HEK293 (cell line): ENCODE measurements around the gene DRAP1.

Experiments used
- BCL11A ChIP-seq: fragments of 450-650 bp; formaldehyde crosslinking; IDR thresholded peaks from 2 replicates; pipeline ENCODE4 v1.5.1; 2016; ENCODE audit warnings: low read depth, missing biosample characterization, missing genetic modification characterization
- GLIS2 ChIP-seq: fragments of 450-650 bp; formaldehyde crosslinking; IDR thresholded peaks from 2 replicates; pipeline ENCODE4 v1.5.1; 2016; ENCODE audit warnings: missing biosample characterization, missing genetic modification characterization
- KLF7 ChIP-seq: fragments of 450-650 bp; formaldehyde crosslinking; IDR thresholded peaks from 2 replicates; pipeline ENCODE4 v1.5.1; 2016; ENCODE audit warnings: missing biosample characterization, missing genetic modification characterization, borderline replicate concordance
- ZBTB1 ChIP-seq: fragments of 450-650 bp; formaldehyde crosslinking; IDR thresholded peaks from 2 replicates; pipeline ENCODE4 v1.5.1; 2016; ENCODE audit warnings: missing biosample characterization, missing genetic modification characterization
- ZNF10 ChIP-seq: fragments of 450-650 bp; formaldehyde crosslinking; IDR thresholded peaks from 2 replicates; pipeline ENCODE4 v1.5.1; 2017; ENCODE audit warnings: missing biosample characterization, missing genetic modification characterization
- ZNF114 ChIP-seq: fragments of 450-650 bp; formaldehyde crosslinking; IDR thresholded peaks from 2 replicates; pipeline ENCODE4 v1.5.0; 2017; ENCODE audit warnings: missing biosample characterization, missing genetic modification characterization
- ZNF132 ChIP-seq: fragments of 450-650 bp; formaldehyde crosslinking; IDR thresholded peaks from 2 replicates; pipeline ENCODE4 v1.5.1; 2017; ENCODE audit warnings: missing biosample characterization, missing genetic modification characterization, borderline replicate concordance
- ZNF138 ChIP-seq: fragments of 450-650 bp; formaldehyde crosslinking; IDR thresholded peaks from 2 replicates; pipeline ENCODE4 v1.5.1; 2016; ENCODE audit warnings: missing biosample characterization, missing genetic modification characterization, borderline replicate concordance
- ZNF174 ChIP-seq: fragments of 450-650 bp; formaldehyde crosslinking; IDR thresholded peaks from 2 replicates; pipeline ENCODE4 v1.5.0; 2017; ENCODE audit warnings: missing biosample characterization, mild to moderate bottlenecking, missing genetic modification characterization
- ZNF23 ChIP-seq: fragments of 450-650 bp; formaldehyde crosslinking; IDR thresholded peaks from 2 replicates; pipeline ENCODE4 v1.5.1; 2016; ENCODE audit warnings: missing biosample characterization, missing genetic modification characterization, borderline replicate concordance
- ZNF324 ChIP-seq: fragments of 450-650 bp; formaldehyde crosslinking; IDR thresholded peaks from 2 replicates; pipeline ENCODE4 v1.5.1; 2016; ENCODE audit warnings: missing biosample characterization, missing genetic modification characterization
- ZNF394 ChIP-seq: fragments of 450-650 bp; formaldehyde crosslinking; IDR thresholded peaks from 2 replicates; pipeline ENCODE4 v1.5.1; 2016; ENCODE audit warnings: missing biosample characterization, missing genetic modification characterization, mild to moderate bottlenecking, moderate library complexity, borderline replicate concordance
- ZNF416 ChIP-seq: fragments of 450-650 bp; formaldehyde crosslinking; IDR thresholded peaks from 2 replicates; pipeline ENCODE4 v1.5.1; 2016; ENCODE audit warnings: missing biosample characterization, missing genetic modification characterization
- ZNF423 ChIP-seq: fragments of 450-650 bp; formaldehyde crosslinking; IDR thresholded peaks from 2 replicates; pipeline ENCODE4 v1.5.1; 2016; ENCODE audit warnings: missing biosample characterization, missing genetic modification characterization
- ZNF529 ChIP-seq: fragments of 450-650 bp; formaldehyde crosslinking; IDR thresholded peaks from 2 replicates; pipeline ENCODE4 v1.5.1; 2017; ENCODE audit warnings: missing genetic modification characterization, missing biosample characterization; ENCODE audit not compliant: insufficient replicate concordance
- ZNF530 ChIP-seq: fragments of 450-650 bp; formaldehyde crosslinking; IDR thresholded peaks from 2 replicates; pipeline ENCODE4 v1.5.1; 2016; ENCODE audit warnings: low read depth, missing biosample characterization, missing genetic modification characterization
- ZNF585B ChIP-seq: fragments of 450-650 bp; formaldehyde crosslinking; IDR thresholded peaks from 2 replicates; pipeline ENCODE4 v1.5.1; 2016; ENCODE audit warnings: missing biosample characterization, missing genetic modification characterization
- ZNF596 ChIP-seq: fragments of 450-650 bp; IDR thresholded peaks from 2 replicates; pipeline ENCODE4 v1.5.0; 2018; ENCODE audit warnings: missing biosample characterization, mild to moderate bottlenecking, missing genetic modification characterization, moderate library complexity
- ZNF701 ChIP-seq: fragments of 450-650 bp; formaldehyde crosslinking; IDR thresholded peaks from 2 replicates; pipeline ENCODE4 v1.5.1; 2016; ENCODE audit warnings: missing biosample characterization, missing genetic modification characterization
- ZNF707 ChIP-seq: fragments of 450-650 bp; formaldehyde crosslinking; IDR thresholded peaks from 2 replicates; pipeline ENCODE4 v1.5.1; 2016; ENCODE audit warnings: missing biosample characterization, missing genetic modification characterization
- ZNF747 ChIP-seq: fragments of 450-650 bp; formaldehyde crosslinking; IDR thresholded peaks from 2 replicates; pipeline ENCODE4 v1.5.1; 2016; ENCODE audit warnings: missing biosample characterization, missing genetic modification characterization
- ZNF76 ChIP-seq: fragments of 450-650 bp; formaldehyde crosslinking; IDR thresholded peaks from 2 replicates; pipeline ENCODE4; 2016; ENCODE audit warnings: low read depth, missing biosample characterization, missing genetic modification characterization, borderline replicate concordance
- ZNF776 ChIP-seq: fragments of 450-650 bp; formaldehyde crosslinking; IDR thresholded peaks from 2 replicates; pipeline ENCODE4 v1.5.0; 2017; ENCODE audit warnings: missing biosample characterization, missing genetic modification characterization, borderline replicate concordance
- ZNF785 ChIP-seq: fragments of 450-650 bp; formaldehyde crosslinking; IDR thresholded peaks from 2 replicates; pipeline ENCODE4 v1.5.1; 2016; ENCODE audit warnings: missing biosample characterization, missing genetic modification characterization
- ZNF830 ChIP-seq: fragments of 450-650 bp; IDR thresholded peaks from 2 replicates; pipeline ENCODE4 v1.5.0; 2018; ENCODE audit warnings: missing biosample characterization, missing genetic modification characterization, low read depth, mild to moderate bottlenecking, moderate library complexity
- TF ChIP-seq, protein P1 (sequence below): fragments of 450-650 bp; formaldehyde crosslinking; IDR thresholded peaks from 2 replicates; pipeline ENCODE4 v1.5.1; 2016; ENCODE audit warnings: missing biosample characterization, missing genetic modification characterization
- TF ChIP-seq, protein P2 (sequence below): fragments of 450-650 bp; formaldehyde crosslinking; IDR thresholded peaks from 2 replicates; pipeline ENCODE4 v1.5.1; 2017; ENCODE audit warnings: missing biosample characterization, missing genetic modification characterization
- TF ChIP-seq, protein P3 (sequence below): fragments of 450-650 bp; formaldehyde crosslinking; IDR thresholded peaks from 2 replicates; pipeline ENCODE4 v1.5.1; 2016; ENCODE audit warnings: missing biosample characterization, missing genetic modification characterization
- TF ChIP-seq, protein P4 (sequence below): fragments of 450-650 bp; formaldehyde crosslinking; IDR thresholded peaks from 2 replicates; pipeline ENCODE4; 2016; ENCODE audit warnings: missing biosample characterization, missing genetic modification characterization
- TF ChIP-seq, protein P5 (sequence below): fragments of 450-650 bp; IDR thresholded peaks from 2 replicates; pipeline ENCODE4 v1.5.1; 2018; ENCODE audit warnings: missing biosample characterization, mild to moderate bottlenecking, missing genetic modification characterization
- TF ChIP-seq, protein P6 (sequence below): sonication (generic); formaldehyde crosslinking; IDR thresholded peaks from 2 replicates; pipeline ENCODE4 v1.8.1; 2022; ENCODE audit warnings: mild to moderate bottlenecking, moderate library complexity, missing genetic modification reagents

Gene DRAP1

DNA sequence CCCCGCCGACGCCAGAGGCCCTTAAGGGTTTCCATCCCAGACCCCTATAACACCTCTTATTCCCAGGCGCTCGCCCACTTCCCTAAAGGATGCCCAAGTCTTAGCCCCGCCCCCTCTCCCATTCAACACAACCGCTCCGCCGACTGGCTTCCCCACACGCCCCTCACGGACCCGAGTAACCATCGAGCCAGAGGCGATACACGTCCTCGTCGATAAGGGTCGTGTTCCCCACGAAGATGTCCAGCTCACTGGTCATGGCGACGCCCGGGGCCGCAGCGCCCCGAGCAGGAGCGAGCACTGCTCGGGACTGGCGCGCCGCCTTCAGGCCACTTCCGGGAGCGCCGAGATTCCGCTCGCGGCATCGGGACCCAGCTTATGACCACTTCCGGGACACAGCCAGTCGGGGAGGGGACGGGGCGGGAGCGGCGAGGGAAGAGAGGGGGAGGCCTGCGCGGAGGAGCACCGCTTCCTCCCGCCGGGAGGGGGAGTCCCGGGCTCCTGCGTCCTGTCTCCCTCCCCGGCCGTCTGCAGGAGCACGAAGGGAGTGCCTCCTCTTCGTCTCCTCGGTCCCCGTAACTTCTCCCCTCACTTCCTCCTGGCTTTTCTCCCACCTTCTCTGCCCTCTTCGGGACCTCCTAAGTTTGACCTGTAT is 30.9 kb upstream of the DRAP1 start, which contains the start of gene FIBP (continued):
- TF ChIP-seq, protein P1, sequence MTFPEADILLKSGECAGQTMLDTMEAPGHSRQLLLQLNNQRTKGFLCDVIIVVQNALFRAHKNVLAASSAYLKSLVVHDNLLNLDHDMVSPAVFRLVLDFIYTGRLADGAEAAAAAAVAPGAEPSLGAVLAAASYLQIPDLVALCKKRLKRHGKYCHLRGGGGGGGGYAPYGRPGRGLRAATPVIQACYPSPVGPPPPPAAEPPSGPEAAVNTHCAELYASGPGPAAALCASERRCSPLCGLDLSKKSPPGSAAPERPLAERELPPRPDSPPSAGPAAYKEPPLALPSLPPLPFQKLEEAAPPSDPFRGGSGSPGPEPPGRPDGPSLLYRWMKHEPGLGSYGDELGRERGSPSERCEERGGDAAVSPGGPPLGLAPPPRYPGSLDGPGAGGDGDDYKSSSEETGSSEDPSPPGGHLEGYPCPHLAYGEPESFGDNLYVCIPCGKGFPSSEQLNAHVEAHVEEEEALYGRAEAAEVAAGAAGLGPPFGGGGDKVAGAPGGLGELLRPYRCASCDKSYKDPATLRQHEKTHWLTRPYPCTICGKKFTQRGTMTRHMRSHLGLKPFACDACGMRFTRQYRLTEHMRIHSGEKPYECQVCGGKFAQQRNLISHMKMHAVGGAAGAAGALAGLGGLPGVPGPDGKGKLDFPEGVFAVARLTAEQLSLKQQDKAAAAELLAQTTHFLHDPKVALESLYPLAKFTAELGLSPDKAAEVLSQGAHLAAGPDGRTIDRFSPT, result peak; percentile 47; the same call in 1 of the 2 replicates
- TF ChIP-seq ZNF701, result no peak
- TF ChIP-seq ZNF830, result no peak
- TF ChIP-seq BCL11A (tag by site-specific recombination), result no peak
- TF ChIP-seq, protein P2, sequence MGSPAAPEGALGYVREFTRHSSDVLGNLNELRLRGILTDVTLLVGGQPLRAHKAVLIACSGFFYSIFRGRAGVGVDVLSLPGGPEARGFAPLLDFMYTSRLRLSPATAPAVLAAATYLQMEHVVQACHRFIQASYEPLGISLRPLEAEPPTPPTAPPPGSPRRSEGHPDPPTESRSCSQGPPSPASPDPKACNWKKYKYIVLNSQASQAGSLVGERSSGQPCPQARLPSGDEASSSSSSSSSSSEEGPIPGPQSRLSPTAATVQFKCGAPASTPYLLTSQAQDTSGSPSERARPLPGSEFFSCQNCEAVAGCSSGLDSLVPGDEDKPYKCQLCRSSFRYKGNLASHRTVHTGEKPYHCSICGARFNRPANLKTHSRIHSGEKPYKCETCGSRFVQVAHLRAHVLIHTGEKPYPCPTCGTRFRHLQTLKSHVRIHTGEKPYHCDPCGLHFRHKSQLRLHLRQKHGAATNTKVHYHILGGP (tag by site-specific recombination), result no peak
- no peak for TF ChIP-seq ZBTB1 (tag by site-specific recombination)
- TF ChIP-seq, protein P3, sequence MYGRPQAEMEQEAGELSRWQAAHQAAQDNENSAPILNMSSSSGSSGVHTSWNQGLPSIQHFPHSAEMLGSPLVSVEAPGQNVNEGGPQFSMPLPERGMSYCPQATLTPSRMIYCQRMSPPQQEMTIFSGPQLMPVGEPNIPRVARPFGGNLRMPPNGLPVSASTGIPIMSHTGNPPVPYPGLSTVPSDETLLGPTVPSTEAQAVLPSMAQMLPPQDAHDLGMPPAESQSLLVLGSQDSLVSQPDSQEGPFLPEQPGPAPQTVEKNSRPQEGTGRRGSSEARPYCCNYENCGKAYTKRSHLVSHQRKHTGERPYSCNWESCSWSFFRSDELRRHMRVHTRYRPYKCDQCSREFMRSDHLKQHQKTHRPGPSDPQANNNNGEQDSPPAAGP (tag by site-specific recombination), result peak; percentile 77
- no peak for TF ChIP-seq ZNF10
- TF ChIP-seq ZNF416, result no peak
- no peak for TF ChIP-seq ZNF324 (tag by site-specific recombination)
- no peak for TF ChIP-seq ZNF596 (tag by site-specific recombination)
- TF ChIP-seq, protein P4, sequence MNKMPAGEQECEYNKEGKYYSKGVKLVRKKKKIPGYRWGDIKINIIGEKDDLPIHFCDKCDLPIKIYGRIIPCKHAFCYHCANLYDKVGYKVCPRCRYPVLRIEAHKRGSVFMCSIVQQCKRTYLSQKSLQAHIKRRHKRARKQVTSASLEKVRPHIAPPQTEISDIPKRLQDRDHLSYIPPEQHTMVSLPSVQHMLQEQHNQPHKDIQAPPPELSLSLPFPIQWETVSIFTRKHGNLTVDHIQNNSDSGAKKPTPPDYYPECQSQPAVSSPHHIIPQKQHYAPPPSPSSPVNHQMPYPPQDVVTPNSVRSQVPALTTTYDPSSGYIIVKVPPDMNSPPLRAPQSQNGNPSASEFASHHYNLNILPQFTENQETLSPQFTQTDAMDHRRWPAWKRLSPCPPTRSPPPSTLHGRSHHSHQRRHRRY (tag by site-specific recombination), result no peak
- TF ChIP-seq, protein P5, sequence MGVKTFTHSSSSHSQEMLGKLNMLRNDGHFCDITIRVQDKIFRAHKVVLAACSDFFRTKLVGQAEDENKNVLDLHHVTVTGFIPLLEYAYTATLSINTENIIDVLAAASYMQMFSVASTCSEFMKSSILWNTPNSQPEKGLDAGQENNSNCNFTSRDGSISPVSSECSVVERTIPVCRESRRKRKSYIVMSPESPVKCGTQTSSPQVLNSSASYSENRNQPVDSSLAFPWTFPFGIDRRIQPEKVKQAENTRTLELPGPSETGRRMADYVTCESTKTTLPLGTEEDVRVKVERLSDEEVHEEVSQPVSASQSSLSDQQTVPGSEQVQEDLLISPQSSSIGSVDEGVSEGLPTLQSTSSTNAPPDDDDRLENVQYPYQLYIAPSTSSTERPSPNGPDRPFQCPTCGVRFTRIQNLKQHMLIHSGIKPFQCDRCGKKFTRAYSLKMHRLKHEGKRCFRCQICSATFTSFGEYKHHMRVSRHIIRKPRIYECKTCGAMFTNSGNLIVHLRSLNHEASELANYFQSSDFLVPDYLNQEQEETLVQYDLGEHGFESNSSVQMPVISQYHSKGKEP (tag by site-specific recombination), result no peak
- TF ChIP-seq ZNF76 (tag by site-specific recombination), result peak; percentile 45; the same call in 1 of the 2 replicates
- TF ChIP-seq GLIS2 (tag by site-specific recombination), result peak; percentile 43; the same call in 1 of the 2 replicates
- TF ChIP-seq, protein P6, sequence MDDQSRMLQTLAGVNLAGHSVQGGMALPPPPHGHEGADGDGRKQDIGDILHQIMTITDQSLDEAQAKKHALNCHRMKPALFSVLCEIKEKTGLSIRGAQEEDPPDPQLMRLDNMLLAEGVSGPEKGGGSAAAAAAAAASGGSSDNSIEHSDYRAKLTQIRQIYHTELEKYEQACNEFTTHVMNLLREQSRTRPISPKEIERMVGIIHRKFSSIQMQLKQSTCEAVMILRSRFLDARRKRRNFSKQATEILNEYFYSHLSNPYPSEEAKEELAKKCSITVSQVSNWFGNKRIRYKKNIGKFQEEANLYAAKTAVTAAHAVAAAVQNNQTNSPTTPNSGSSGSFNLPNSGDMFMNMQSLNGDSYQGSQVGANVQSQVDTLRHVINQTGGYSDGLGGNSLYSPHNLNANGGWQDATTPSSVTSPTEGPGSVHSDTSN (CRISPR knock-in tag), result 0 out of 2 replicates have a peak, but pooled peaks have one; percentile 52
- no peak for TF ChIP-seq ZNF174
- TF ChIP-seq ZNF707 (tag by site-specific recombination), result no peak
- no peak for TF ChIP-seq ZNF394 (tag by site-specific recombination)
- TF ChIP-seq ZNF114 (tag by site-specific recombination), result no peak
- TF ChIP-seq ZNF747 (tag by site-specific recombination), result no peak
- no peak for TF ChIP-seq KLF7 (tag by site-specific recombination)
- TF ChIP-seq ZNF585B (tag by site-specific recombination), result no peak
- TF ChIP-seq ZNF529, result no peak
- no peak for TF ChIP-seq ZNF423
- no peak for TF ChIP-seq ZNF138
- TF ChIP-seq ZNF785 (tag by site-specific recombination), result no peak
- TF ChIP-seq ZNF776 (tag by site-specific recombination), result no peak
- no peak for TF ChIP-seq ZNF132 (tag by site-specific recombination)
- no peak for TF ChIP-seq ZNF23 (tag by site-specific recombination)
- no peak for TF ChIP-seq ZNF530
